ENCODE results near the gene POLR1H. TPM values are rescaled to one million over a fixed set of nuclear protein-coding genes. Genes with fewer than 3 reads are reported as not detected.
A peak's percentile ranks its signal among the peaks of the same experiment; 100 is the strongest.

The POLR1H gene
- polyA plus RNA-seq, 1 donor from 2014 or later = 51.4 TPM

- no peak within 1 kb of the TSS for H3K4me2 ChIP-seq (ENCODE audit: low read length)
- H3F3A ChIP-seq (ENCODE audit: insufficient read depth, low read length, poor library complexity, severe bottlenecking) = no peaks in the 10 kb centered on the region
- H4K20me1 ChIP-seq (ENCODE audit: insufficient read depth) = no peaks in the 10 kb centered on the region
- H3K4me3 ChIP-seq (ENCODE audit: low read length) = peak within 1 kb of the TSS; percentile 60
- TF ChIP-seq MXI1 (conservative IDR thresholded peaks at IDR 0.05; ENCODE audit: poor library complexity, severe bottlenecking) (no peak), REST (IDR thresholded peaks at IDR 0.05; ENCODE audit: borderline replicate concordance) (no peak), EP300 (conservative IDR thresholded peaks at IDR 0.05; ENCODE audit: poor library complexity, severe bottlenecking) (no peak), RAD21 (conservative IDR thresholded peaks at IDR 0.05) (no peak), TAF1 (IDR thresholded peaks at IDR 0.05; ENCODE audit: low read depth) (no peak), SMC3 (conservative IDR thresholded peaks at IDR 0.05; ENCODE audit: poor library complexity) (no peak), EZH2 (IDR thresholded peaks at IDR 0.05; ENCODE audit: borderline replicate concordance, insufficient read depth, low read length, poor library complexity, severe bottlenecking) (peak; percentile 70), CTCF (IDR thresholded peaks at IDR 0.05; ENCODE audit: poor library complexity, severe bottlenecking) (no peak)
- H3K36me3 ChIP-seq (ENCODE audit: insufficient read depth, low read length) = no peaks in the 10 kb centered on the region
- no peaks in the 10 kb centered on the region for H3K79me2 ChIP-seq (replicated peaks; ENCODE audit: insufficient read depth, low read length)
- H3K9me2 ChIP-seq (ENCODE audit: insufficient read depth, low read length) = no peaks in the 10 kb centered on the region
- H3K27ac ChIP-seq (ENCODE audit: low read length) = no peak within 1 kb of the TSS
- peaks cover 3% of the 10 kb centered on the region for H3K9me3 ChIP-seq (ENCODE audit: low read length)
- H2AFZ ChIP-seq (ENCODE audit: low read depth, low read length) = no peak within 1 kb of the TSS
- peaks cover 89% of the 10 kb centered on the region for H3K27me3 ChIP-seq (ENCODE audit: insufficient read depth, low read depth, low read length)
- H3K9ac ChIP-seq (ENCODE audit: low read length) = peak within 1 kb of the TSS; percentile 9
Observed at GRCh38 chr6:30075094-30075789, 14.2 kb downstream of the POLR1H start, which contains the start of gene RNF39. RNF39 (minus strand) TSS chr6:30075769; CDS start chr6:30075585, 184 bp downstream.

GRCh38 chr6:30075790-30076732 is 15.0 kb downstream of the POLR1H start:
- Histone ChIP-seq H3K79me2 (replicated peaks; ENCODE audit: insufficient read depth, low read length) (no peaks in the 10 kb centered on the region), H4K20me1 (ENCODE audit: insufficient read depth) (no peaks in the 10 kb centered on the region), H3K9me3 (ENCODE audit: low read length) (peaks cover 3% of the 10 kb centered on the region), H3K4me2 (ENCODE audit: low read length) (no peak overlapping the region), H3K36me3 (ENCODE audit: insufficient read depth, low read length) (no peaks in the 10 kb centered on the region), H3K4me3 (ENCODE audit: low read length) (peak overlapping the region; percentile 60), H2AFZ (ENCODE audit: low read depth, low read length) (no peak overlapping the region), H3F3A (ENCODE audit: insufficient read depth, low read length, poor library complexity, severe bottlenecking) (no peaks in the 10 kb centered on the region), H3K27me3 (ENCODE audit: insufficient read depth, low read depth, low read length) (peaks cover 83% of the 10 kb centered on the region), H3K9me2 (ENCODE audit: insufficient read depth, low read length) (no peaks in the 10 kb centered on the region), H3K9ac (ENCODE audit: low read length) (no peak overlapping the region), H3K27ac (ENCODE audit: low read length) (no peak overlapping the region)
- TF ChIP-seq CTCF (IDR thresholded peaks at IDR 0.05; ENCODE audit: poor library complexity, severe bottlenecking) (peak; percentile 19), EP300 (conservative IDR thresholded peaks at IDR 0.05; ENCODE audit: poor library complexity, severe bottlenecking) (no peak)
